ENCODE measurements around the gene PROX2.

DNA sequence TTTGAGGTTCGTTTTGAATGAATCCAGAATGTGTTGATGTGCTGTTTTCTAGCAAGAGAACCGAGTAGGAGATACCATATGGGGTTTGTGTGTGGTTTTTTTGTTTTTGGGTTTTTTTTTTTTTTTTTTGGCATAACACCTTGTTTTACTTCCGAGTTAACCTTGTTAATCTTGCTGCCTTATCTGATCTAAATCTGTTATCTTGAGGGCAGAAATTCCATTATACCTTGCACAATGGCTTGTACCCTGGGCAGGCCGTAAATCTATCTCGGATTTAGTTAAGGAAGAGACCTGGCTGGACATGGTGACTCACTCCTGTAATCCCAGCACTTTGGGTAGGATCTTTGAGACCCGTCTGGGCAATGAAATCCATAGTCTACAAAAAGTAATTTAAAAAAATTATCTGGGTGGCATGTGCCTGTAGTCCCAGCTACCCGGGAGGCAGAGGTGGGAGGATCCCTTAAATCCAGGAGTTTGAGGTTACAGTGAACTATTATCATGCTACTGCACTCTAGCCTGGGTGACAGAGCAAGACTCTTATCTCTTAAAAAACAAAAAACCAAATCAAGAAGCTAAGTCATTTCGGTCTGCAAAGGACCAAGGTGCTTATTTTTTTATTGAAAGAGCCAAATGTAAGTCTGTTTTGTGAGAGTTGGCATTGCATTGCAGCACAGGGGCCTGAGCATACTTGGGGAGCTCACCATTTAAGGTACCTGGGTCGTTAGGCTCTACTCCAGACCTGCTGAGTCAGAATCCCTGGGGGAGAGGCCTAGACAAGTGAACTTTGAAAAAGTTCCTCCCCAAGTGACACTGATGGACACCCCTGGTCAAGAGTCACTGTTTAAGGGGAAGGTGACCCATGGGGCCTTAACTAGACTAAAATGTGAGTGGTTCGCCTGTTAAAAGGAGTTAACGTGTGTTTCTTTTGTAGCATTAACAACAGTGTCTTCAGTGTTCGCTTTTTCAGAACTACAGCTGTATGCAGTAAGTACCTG is 12.5 kb upstream of the PROX2 start:
- TF ChIP-seq EZH2 (IDR thresholded peaks at IDR 0.05) (no peak), POLR2AphosphoS5 (IDR thresholded peaks at IDR 0.05; ENCODE audit: borderline replicate concordance, low read depth, low read length) (no peak), FOXP2 (optimal IDR thresholded peaks at IDR 0.05; ENCODE audit: control extremely low read depth, extremely low read length, insufficient read depth) (no peak)
